NOMO-1 (cell line): Measurements from ENCODE around the gene AGO3.
"Not testable (repeated sequence)": the region's sequence is repeated elsewhere in the genome, so short reads cannot be mapped to it uniquely, and the experiment has no call there.

ENCODE experiments used
- DNase-seq, 2 experiments: peaks; one replicate each; lab custom pipeline; 2025; ENCODE audit not compliant: unreplicated experiment in 2 of 2; lab: John Stamatoyannopoulos, UW

The AGO3 gene

GRCh38 chr1:36006941-36007500 lies 76.1 kb downstream of the AGO3 start:
- DNase-seq = no peak

- no peak for DNase-seq
Measured at GRCh38 chr1:36007741-36008140, 76.8 kb downstream of the AGO3 start.

GRCh38 chr1:36008546-36009197 lies 77.8 kb downstream of the AGO3 start:
- DNase-seq = no peak

- DNase-seq = no peak
Measured at GRCh38 chr1:36014722-36015220, 83.9 kb downstream of the AGO3 start.

- DNase-seq = no peak
Measured at GRCh38 chr1:36016686-36017085, 85.8 kb downstream of the AGO3 start.

GRCh38 chr1:36023098-36023769 lies 92.3 kb downstream of the AGO3 start:
- DNase-seq = no peak

GRCh38 chr1:36024024-36024423 lies 93.1 kb downstream of the AGO3 start:
- DNase-seq = not testable (repeated sequence)

GRCh38 chr1:36024847-36025246 lies 93.9 kb downstream of the AGO3 start:
- no peak for DNase-seq

- DNase-seq = no peak
Measured at GRCh38 chr1:36027766-36028165, 96.9 kb downstream of the AGO3 start.

- no peak for DNase-seq
Measured at GRCh38 chr1:36031441-36031840, 100.5 kb downstream of the AGO3 start.

- peak; percentile 48 to 92 for DNase-seq
Measured at GRCh38 chr1:36034692-36035091, 103.8 kb downstream of the AGO3 start.

GRCh38 chr1:36035154-36035553 lies 104.2 kb downstream of the AGO3 start:
- no peak for DNase-seq

- DNase-seq = no peak
Measured at GRCh38 chr1:36040238-36040637, 109.3 kb downstream of the AGO3 start.

- DNase-seq = no peak
Measured at GRCh38 chr1:36051821-36052220, 120.9 kb downstream of the AGO3 start.

- no peak for DNase-seq
Measured at GRCh38 chr1:36053978-36054377, 123.1 kb downstream of the AGO3 start.

- peak; percentile 4 to 64 for DNase-seq
Measured at GRCh38 chr1:36055706-36056105, 124.8 kb downstream of the AGO3 start.

GRCh38 chr1:36062315-36062714 lies 131.4 kb downstream of the AGO3 start:
- no peak for DNase-seq

GRCh38 chr1:36067871-36068270 lies 137.0 kb downstream of the AGO3 start:
- no peak for DNase-seq

GRCh38 chr1:36068866-36069265 lies 138.0 kb downstream of the AGO3 start:
- DNase-seq = no peak

GRCh38 chr1:36070349-36070748 lies 139.4 kb downstream of the AGO3 start:
- DNase-seq = no peak

GRCh38 chr1:36076979-36077573 lies 146.2 kb downstream of the AGO3 start:
- DNase-seq = no peak

- DNase-seq = no peak
Measured at GRCh38 chr1:36080236-36080635, 149.3 kb downstream of the AGO3 start.
